GF-D8 (cell line): ENCODE data around the gene SERGEF.

Experiments
- DNase-seq: peaks from one replicate; lab custom pipeline; 2025; lab: John Stamatoyannopoulos, UW

SERGEF gene

DNA sequence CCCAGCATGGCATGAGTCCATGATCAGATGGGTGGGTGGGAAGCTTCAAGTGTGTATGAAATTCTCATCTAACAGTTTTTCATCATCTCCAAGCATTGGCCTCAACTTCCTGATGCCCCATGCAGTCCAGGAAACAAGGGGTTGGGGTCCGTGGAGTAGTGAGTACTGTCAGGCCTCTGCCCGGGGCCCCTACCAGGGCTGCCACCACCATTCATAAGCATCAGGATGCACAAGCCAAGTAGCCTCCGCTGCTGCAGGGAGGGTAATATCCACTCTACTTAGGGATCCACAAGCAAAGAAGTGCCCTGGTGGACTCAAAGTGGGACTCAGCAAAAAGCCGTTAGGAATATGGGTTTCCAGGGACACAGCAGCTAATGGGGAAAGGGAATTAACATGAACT lies 229.0 kb downstream of the SERGEF start:
- no peak for DNase-seq

DNA sequence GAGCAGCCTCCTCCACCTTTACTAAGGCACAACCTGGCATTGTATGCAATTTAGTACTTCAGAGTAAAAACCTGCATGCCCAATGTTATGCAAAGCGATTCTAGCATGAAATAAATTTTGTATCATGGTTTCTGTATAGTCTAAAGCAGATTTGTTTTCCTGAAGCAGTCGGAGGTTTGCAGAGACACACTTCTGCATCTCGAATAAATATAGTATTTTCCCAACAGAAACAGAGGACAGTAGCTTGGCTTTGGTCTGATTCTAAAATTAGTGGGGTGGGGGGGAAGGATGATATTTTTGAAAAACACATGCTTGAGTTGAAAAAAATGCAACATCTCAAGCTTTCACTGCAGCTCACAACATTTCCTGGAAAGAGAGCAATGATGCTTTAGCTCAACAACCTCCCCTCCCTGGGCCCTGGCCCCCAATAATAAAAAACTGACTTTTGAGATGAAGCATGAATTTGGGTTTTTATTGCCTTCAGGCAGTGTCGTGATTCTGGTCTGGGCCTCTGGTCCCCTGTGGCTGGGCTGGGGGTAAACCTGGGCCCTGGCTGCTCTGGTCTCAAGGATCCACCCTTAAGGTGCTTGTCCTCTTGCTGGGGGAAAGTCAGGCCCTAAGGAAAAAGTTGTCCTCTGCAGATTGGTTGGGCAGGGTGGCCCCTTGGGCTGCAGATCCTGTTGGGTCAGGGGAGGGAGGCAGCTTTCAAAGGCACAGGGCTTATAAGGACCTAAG lies 230.1 kb downstream of the SERGEF start:
- no peak for DNase-seq

DNA sequence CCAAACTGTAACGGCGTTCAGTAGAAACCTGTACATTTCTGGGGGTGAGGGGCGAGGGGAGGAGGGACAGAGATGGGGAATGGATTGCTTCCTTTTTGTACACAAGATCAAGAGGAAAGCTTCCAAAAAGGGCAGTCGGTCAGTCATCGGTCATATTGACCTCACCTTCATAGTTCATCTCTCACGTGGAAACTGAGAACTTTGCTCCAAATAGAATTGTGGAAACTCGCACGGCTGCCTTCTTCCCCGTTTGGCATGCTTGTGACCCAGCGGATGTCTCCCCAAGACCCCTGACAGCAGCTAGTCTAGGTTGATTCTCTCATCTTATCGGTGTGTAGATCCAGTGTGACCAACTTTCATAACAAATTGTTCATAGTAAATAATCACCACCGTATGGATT lies 230.7 kb downstream of the SERGEF start:
- DNase-seq: no peak

DNA sequence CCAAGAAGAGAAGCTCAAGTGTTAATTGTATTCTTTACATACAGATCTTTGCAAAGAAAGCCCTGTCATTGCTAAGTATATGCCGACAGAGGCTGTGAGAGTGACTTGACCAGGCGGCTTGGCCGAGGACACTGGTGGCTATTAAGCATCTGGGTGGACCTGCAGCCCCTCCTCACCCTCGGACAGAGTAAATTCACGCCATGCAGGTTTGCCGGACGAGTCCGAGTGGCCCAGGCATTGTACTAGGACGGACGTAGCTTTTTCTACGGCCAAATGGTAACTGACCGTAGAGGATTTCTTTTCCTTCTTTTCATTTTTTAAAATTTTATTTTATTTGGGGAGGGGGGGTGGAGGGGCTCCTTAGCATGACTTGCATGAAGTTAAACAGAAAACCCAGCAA lies 231.2 kb downstream of the SERGEF start:
- DNase-seq: no peak

DNA sequence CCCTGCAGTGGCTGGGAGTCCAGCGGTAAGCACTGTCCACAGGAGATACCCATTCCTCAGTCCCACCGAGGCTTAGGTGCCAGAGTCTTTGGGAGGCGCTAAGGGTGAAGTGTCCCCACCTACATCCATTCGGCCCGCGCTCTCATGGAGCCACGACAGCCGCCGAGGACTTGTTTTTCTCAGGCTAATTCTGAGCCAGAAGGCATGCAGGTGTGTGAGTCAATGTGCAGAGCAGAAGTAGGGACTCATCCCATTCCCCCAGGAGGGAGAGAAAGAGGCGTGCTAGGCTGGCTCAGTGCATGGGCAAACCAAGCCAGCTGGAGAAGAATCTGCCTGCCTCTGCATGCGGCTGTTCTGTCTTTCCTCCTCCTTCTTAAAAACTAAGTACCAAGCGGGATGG lies 231.6 kb downstream of the SERGEF start:
- no peak for DNase-seq

DNA sequence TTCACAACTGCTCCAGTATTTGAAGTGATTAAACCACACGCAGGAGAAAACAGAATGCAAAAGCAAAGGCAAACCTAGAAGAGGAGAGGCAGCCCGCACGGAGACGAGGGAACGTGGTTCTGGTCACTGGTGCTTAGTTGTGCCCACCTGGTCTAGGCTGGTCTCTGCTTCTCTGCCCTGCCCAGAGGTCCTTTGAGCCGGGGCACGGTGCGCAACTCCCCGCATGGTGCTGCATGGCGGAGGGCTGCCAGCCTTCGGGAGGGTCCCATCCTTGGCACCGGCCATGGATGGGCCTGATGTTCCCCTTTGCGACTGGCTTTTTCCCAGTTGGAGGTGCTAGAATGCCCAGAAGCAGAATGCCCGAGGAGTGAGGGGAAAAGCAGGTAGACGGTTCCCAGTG lies 232.2 kb downstream of the SERGEF start:
- DNase-seq: no peak

DNA sequence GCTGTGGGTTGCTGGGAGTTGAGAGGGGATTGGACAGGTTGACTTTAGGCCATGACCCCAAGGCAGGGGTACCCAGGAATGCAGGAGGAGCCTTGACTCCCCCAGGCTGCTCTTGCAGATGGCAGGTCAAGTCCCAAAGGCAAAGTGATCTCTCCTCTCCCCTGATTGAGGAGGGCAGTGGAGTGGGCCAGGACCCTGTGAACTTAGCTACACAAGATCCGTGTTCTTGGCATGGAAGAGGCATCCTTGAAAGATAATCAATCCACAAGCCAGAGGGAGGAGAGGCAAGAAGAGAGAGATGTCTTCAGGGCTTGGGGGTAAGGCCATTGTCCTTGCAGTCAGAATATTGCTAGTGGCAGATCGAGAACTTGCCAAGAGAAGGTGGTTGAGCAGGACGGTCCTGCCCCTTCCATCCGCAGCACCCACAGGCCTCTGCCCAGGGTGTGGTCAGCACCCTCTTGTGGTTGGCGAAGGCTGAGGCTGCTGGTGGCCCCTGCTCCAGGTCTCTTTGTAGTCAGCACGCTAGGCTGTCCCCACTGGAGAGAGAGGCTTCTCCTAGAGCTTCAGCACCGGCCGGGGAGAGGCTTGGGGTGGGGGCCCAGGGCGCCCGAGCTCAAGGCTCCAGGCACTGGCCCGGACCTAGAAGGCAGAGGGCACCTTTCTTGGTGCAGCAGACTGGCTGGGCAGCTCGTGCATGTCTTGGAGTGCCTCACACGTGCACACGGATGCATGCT lies 232.8 kb downstream of the SERGEF start:
- DNase-seq: no peak

DNA sequence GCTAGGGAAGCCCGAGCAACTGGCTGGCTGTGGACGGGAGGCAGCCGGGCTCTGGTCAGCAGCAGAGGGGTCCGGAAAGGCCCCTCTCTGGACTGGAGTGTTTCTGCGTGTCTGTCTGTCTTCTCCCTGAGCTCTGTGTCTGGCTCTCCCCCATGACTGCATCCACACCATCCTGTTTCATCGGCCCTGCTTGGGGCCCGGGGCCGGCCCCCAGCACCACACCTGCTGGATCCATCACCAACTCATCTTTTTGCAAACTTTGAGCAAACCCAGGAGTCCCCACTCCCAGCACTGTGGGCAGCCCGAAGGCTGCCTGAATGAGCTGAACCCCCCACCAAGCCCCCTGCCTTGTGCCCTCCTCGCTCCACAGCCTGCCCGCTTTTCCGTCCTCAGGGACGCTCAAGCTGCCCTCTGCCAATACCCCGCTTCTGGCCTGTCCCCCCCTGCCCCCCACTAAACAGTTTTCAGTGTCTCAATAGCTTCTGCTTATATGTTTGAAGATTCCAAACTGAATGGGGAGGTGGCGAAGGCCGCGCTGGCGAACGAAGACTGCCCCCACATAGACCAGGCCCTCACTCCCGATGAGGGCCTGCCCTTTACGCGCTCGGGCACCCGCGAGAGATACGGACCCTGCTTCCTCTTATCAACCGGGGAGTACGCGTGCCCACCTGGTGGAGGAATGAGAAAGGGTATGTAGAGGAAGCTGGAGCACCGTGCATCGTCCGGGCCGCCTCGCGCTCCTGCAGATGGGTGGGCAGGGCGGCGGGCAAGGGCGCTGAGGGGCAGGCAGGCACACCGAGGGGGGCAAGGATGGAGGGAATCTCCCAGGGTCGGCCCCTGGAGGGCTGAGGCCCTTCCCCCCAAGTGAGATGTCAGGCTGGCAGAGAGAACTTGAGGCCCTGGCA lies 233.6 kb downstream of the SERGEF start:
- no peak for DNase-seq

DNA sequence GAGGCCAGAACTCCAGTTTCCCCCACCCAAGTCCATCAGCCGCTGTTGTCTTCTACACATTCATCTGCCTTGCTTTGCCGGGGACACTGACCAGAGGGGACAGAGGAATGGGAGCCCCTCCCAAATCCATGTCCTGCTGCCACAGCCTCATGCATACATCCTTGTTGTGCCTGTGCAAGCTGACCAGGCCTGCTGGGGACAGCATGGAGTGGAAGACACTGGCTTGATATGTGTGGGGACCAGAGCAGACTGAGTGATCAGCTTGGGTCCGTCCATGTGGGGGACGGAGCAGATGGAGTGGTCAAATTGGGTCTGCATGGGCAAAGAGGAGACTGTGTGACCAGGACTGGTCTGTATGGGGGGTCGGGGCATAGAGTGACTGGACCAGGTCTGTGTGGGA lies 234.5 kb downstream of the SERGEF start:
- no peak for DNase-seq

DNA sequence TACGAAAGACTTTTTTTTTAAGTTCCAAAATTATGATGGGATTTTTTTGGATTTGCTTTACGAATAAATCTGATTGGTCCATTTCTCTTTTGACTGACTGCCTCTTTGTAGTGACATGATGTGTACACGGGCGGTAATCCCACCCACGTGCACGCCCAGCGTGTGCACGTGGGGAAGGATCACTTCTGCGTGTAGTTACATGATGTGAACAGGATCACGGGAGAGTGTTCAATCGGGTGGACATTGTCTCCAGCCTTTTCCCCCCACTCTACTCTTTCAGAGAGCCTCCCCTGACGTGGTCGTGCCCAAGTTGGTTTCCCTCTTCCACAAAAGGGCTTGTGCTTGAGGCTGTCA lies 235.1 kb downstream of the SERGEF start:
- DNase-seq: no peak

DNA sequence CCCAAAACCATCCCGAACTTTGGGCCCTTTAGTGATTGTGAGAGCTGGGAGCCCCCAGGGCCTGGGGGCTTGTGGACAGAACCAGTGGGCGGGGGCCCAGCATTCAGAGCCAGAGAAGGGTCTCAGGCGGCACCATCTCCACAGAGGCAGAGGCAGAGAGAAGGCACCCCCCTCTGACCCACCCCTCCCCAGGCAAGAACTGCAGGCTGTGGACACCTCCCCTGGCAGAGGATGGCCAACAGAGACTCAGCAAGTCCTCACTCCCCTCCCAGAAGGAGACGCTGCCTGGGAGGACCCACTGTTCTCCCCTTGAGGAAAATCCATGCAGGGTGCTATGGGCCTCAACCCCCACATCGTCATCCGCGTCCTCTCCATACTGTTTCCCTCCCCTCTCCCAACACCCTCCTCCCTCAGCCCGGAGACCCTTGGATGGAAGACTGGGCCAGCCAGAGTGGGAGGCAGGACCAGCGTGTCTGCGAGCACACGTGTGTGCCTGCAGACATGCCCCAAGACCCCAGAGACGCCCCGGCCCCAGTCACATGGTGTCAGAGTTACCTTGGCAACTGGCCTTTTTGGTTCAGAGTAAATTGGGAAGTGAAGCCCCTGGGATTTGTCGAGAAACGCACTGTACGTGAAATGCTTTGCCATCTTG lies 235.6 kb downstream of the SERGEF start:
- DNase-seq: no peak

DNA sequence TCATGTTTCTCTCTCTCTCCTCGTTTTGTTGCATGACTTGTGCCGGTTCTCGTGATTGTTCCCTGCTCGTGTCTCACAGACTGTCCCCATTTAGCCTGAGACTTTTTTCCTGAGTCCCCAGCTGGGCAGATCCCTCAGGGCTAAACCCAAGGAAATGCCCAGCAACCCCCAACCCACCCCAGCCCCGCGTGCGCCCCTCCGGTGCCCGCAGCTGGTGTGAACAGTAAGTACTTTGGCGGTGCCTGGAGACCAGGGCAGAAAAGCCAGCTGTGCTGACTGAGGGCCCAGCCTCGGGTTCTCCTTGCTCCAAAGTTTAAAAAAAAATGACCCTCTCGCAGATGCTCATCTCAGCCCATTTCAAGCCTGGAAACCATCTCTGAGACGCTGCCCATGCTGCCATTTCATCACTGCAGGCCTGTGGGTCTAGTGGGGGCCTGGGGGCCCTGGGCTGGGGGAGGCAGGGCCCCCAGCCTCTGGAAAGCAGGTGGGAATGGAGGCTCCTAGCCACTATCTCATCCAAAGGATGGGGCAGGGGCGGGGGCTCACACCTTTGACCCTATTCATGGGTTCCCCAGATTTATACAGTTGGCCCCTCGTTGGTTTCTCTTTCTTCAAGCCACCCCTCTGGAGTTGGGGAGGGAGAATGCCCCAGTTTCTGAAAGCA lies 236.5 kb downstream of the SERGEF start:
- DNase-seq: no peak

DNA sequence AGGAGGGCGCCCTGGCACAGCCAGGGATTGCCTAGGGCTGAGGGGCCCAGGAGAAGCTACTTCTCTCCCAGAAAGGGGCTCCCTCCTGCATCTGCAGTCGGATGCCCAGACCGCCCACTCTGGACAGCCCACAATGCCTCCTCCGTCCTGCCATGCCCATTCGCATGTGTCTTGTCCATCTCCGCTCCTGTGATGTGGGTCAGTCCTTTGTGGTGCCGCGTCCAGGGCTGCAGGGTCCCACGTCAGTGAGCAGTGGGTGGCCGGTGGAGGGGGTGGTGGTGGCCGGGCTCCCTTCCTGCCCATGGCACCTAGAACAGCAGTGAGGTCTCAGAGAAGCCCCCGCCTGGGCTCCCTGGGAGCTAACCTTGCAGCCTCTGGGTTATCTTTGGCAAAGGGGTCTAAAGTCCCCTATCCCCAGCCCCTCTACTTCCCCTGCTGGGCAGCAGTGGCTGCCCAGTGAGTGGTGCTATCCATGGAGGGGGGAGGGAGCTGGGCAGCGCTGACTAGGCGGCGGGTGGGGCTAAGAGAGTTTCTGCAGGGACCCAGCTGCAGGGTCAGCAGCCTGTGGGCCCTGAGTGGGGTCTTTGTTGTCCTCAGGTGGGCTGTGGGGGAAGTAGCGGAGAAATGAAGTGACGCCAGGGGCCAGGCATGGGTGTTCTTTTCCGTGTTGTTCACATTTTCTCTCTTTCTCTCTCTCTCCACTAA lies 237.2 kb downstream of the SERGEF start:
- DNase-seq: no peak

DNA sequence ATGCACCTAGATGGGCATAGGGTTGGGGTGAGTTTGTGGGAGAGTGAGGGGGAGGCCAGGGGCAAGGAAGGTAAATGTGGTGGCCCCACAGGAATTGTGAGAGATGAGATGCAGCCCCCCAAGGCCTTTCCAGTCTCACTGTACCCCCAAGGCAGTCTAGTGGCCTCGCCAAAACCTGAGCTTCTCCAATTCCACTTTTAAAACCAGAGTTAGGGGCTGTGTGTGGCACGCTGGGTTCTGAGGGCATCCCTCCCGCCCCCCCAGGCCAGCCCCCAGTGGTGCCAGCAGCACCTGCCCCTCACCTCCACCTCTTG lies 237.9 kb downstream of the SERGEF start:
- DNase-seq: no peak

DNA sequence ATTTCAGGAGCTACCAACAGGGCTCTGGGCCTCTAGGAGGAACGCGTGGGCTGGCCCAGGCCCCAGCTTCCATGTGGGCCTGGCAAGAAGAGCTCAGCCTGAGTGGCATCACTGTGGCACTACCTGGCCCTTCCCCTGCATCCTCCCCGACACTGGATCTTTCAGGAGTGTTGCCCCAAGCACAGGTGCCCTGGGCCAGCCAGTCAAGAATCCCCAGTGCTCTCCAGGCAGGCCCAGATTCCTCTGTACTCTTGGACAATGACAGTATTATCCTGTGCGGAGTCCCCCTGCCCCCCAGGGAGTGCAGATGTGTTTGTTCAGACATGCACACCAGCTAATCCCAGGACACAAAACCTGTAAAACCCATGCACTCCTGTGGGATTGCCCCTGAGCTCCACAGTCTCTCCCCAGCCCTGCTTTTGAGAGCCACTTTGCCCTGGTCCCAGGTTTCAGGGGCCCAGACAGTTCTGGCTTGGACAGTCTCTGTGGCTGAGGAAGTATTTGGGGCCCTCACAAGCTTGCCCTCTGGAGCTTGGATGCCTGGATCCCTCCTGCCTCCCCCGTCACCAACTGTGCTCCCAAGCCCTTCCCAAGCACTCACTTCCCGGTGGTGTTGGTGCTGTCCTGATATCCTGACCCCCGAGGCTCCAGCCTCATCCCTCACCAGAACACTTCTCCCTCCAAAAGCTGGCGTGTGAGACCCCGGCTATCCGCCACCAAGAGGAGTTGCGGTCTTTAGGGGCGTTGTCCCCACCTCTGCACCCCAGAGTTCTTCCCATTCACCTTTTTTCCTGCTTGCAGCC lies 238.4 kb downstream of the SERGEF start:
- DNase-seq: no peak

DNA sequence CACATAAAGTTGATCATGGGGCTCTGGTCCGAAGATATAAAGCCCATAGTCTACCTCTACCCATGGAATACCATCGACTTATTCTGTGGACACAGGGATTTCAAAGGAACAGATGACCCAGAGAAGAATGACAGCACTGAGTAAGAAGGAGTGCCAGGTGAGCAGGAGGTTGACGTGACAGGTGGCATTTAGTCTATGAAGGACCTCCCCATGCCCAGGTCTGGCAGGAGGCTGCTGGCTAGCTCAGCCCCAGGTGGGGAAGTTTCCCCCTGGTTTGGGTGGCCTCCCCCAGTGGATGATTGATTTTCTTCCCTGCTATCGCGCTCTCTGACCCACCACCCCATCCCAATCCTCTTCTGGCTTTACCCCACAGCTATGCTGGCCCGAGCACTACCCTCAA lies 239.2 kb downstream of the SERGEF start:
- DNase-seq: no peak

DNA sequence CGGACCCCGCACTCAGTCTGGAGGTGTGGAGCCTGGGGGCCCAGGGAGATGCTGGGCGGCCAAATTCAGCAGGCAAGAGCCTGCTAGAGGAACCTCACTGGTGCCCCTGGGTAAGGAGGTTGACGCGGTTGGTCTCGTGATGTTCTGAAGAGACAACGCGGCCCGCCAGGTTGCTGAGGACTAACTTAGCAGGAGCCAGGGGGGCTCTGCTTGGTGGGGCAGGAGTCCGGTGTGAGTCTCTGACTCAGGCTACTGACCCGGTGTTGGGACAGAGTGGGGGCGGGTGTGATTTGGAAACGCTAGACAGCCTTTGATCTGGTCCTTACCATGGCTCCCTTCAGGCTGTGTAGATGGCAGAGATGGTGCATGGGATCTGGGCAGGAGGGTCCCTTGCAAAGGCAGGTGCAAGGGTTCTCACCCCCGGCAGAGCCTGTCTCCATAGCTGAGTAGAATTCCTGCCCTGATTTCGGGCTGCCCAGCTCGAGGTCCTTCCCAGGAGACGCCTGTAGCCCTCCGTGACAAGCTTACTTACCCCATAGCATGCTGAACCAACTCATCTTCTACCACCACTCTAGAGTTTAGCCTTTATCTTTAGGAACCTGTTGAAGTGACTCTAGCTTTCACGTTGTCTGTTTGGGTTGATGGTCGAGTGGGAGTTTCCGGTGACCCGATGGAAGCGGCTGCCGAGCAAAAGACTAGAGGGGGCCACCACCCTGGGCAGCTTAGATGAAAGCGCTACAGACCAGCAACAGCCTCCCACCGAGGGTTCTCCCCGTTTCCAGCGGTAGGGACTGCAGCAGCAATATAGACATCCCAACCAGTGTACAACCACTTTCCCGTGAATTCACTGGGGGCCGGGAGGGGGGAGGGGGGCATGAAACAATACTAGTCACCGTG lies 239.9 kb downstream of the SERGEF start:
- no peak for DNase-seq

DNA sequence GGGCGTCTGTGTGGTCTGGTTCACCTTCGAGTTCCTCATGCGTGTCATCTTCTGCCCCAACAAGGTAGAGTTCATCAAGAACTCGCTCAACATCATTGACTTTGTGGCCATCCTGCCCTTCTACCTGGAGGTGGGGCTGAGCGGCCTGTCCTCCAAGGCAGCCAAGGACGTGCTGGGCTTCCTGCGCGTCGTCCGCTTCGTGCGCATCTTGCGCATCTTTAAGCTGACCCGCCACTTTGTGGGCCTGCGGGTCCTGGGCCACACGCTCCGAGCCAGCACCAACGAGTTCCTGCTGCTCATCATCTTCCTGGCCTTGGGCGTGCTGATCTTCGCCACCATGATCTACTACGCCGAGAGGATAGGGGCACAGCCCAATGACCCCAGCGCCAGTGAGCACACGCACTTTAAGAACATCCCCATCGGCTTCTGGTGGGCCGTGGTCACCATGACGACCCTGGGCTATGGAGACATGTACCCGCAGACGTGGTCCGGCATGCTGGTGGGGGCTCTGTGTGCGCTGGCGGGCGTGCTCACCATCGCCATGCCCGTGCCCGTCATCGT lies 240.9 kb downstream of the SERGEF start:
- DNase-seq: no peak

DNA sequence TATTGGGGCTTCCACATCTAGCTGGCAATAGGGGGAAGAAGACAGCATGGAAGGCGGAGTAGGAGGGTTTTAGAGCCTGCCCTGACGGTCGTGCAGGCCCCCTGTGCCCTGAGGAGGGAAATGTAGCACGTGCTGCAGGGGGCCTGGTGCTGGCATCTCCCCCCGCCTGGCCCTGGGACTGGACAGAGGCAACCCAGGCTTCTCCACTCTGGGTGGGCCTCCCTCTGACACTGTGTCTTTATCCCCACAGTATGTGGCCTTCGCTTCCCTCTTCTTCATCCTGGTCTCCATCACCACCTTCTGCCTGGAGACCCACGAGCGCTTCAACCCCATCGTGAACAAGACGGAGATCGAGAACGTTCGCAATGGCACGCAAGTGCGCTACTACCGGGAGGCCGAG lies 241.4 kb downstream of the SERGEF start:
- no peak for DNase-seq
